DMS114 treated with DMSO at 0.1 percent for 48 hours (cell line): ENCODE measurements around the gene SYNE1.
"Not testable (repeated sequence)": the region's sequence is repeated elsewhere in the genome, so short reads cannot be mapped to it uniquely, and the experiment has no call there.

Source experiments
- DNase-seq: peaks from one replicate; lab custom pipeline; 2025; ENCODE audit not compliant: unreplicated experiment; lab: John Stamatoyannopoulos, UW

The SYNE1 gene

DNA sequence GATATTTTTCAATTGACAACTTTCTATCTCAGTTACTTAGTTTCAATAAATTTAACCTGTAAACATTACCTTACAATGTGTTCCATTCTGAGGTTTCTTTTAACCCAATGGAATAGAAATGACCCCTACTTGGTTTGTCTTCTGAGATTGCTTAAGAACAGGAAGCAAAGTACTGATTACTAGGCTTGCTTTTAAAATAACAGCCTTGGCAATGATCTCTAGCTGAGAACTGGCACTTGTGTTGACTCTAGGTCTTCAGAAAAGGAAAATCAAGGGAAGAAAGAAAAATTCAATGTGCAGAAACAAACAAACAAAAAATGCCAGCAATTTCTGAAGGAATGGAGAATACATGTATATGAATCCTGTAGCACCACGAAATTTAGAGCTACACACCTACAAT is 66.1 kb downstream of the SYNE1 start:
- DNase-seq = no peak

DNA sequence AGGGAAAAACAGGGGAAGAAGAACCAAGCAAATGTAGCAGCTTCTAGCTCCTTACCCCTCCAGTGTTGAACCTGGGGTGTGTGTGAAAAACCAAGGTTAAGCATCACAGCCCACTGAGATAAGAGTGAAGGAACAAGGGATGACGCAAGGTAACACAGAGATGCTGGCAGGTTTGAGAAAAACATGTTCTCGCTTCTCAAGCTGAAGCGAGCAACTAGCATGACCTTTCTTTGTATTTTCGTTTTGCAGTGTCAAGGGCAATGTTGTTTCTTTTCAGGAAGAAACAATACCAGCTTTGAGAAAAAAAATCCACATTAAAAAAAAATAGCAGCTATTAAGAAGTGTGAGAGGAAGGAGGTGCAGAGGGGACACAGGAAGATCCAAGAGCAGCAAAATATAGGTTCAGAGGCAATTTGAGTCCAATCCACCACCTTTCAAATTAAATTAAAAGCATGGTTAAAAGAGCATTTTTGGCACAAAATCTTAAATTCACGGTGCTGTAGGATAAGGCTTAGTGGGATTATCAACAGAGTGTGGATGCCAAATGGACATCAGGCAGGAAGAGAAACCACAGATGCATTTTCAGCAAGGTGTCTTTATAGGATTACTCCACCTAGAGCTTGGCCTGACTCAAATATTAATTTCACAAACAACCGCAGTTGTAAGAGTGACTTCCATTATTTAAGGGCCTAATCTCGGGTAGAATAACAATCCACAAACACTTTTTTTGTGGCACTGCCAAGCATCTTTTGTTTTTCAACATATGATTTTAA is 70.9 kb downstream of the SYNE1 start:
- DNase-seq = no peak

- DNase-seq = no peak
Measured at GRCh38 chr6:152563177-152563576, 74.0 kb downstream of the SYNE1 start.

GRCh38 chr6:152558798-152559197 is 78.4 kb downstream of the SYNE1 start:
- DNase-seq = not testable (repeated sequence)

- no peak for DNase-seq
Measured at GRCh38 chr6:152557502-152557901, 79.7 kb downstream of the SYNE1 start.

DNA sequence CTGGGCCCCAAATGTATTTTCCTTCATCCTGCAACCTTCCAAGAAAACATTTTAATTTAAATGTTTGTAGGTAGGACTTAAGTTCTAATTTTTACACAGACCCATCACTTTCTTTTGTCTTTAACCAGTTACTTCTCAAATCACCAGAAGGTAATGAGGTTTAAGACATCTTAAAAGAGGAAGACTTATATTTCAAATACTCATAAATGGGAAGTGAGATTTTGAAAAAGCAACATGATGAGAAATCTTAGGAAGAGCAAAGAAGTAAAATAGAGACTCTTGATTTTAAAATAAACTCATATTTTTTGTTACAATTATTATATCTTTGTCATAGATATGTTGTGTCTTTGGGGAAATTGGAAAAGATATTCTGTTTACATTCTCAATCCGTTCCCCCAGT is 82.3 kb downstream of the SYNE1 start:
- no peak for DNase-seq

GRCh38 chr6:152552616-152553209 is 84.4 kb downstream of the SYNE1 start:
- peak; percentile 26 for DNase-seq

- no peak for DNase-seq
Measured at GRCh38 chr6:152543519-152543918, 93.6 kb downstream of the SYNE1 start.

DNA sequence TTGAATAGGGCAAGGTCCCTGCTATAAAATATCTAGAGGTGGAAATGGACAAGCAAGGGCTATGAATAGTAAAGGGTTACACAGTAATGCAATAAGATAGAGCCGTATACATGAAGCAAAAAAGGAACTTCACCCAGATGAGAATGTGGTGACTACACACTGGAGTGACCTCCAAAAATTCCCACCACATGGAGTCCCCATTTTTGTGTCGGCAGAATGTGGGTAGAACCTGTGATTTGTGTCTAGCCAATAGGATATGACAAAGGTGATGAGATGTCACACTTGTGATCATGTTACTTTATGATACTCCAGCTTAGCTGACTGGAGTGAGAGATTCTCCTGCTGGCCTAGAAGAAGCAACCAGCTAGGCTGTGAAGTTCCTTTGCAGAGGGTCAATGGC is 96.8 kb downstream of the SYNE1 start:
- no peak for DNase-seq

DNA sequence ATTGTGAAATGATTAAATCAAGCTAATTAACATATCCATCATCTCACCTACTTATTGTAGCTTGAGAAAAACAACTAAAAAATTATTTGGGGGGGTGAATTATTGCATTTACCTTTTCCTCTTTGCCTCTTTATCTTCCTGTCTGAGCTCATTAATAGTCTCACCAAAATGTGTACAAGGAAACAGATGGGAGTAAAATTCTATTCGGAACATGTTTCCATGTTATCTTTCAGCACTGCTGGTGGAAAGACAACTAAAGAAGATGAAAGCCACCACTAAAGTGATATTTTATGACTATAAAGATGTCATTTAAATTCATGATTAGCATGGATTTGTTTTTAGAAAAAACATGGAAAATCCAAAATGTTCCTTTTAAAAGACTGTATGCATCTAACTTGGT is 102.6 kb downstream of the SYNE1 start:
- no peak for DNase-seq

DNA sequence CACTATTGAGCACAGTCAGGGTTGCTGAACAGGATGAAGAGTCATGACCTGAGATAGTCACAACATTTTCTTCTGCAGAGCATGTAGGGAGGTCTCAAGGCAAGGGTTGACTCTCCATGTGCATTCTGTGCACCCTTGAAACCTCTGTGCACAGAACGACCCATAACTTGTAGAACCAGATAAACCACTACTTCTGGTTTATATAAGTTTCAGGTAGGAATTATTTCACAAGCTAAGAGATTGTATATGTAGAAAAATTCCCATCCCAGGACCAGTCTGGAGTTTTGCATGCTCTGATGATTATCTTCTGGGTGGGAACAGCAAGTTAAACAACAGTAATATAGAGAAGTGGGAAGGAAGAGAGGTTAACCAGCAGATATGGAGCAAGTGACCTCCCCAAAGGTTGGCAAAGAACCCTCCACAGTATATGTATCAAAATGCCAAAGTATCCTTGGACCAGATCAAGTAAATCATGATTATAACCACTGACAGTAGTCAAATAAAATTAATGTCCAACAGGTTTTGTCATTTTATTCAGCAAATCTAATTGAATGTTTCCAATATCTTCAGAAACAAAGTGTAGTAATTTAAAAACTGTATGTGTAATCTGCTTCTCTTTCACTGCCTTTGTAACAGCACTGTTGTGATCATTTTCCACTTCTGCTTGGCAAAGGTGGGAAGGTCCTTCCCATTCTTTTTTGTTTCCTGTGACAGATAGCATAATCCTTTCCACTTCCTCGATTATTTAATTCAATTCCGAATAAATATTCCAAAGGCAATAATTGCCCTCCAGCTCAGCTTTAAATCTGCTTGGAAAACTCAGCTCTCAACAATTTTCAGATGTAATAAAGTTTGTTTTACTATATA is 104.4 kb downstream of the SYNE1 start:
- no peak for DNase-seq

GRCh38 chr6:152531659-152532058 is 105.5 kb downstream of the SYNE1 start:
- no peak for DNase-seq

DNA sequence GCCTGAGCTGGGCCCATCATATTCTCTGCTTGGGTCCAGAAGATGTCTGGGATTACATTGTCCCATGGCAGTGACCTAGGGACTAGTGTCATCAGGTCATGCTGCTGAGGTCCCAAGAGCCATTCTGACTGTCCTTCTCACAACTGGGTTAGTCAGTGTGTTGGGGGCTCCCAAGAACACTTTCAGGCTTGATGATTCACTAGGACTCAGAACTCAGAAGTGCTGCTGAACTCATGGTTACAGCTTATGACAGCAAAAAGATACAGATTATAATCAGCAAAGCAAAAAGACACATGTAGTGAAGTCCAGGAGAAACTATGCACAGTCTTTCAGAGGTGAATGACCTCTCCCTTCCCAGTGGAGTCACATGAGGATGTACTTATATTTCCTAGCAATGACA is 107.8 kb downstream of the SYNE1 start:
- DNase-seq = no peak

- DNase-seq = not testable (repeated sequence)
Measured at GRCh38 chr6:152514120-152514519, 123.0 kb downstream of the SYNE1 start.

- no peak for DNase-seq
Measured at GRCh38 chr6:152509916-152510315, 127.2 kb downstream of the SYNE1 start.

DNA sequence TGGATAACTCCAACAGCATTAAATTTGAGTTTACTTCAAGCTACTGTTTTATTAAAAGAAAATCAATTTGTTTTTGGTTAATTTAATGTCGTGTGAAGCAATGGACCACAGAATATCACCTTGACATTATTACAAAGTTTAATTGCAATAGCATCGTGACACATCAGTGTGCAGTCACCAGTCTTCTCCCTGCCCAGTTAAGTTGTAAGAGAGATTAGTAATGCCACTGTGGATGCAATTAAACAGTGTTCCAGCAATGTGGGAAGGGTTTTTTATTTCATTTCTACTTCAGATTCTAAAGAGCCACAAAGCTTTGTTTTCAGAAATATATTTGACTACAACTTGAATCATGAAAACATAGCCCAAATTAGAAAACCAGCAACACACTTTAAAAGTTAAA is 128.7 kb downstream of the SYNE1 start:
- no peak for DNase-seq

DNA sequence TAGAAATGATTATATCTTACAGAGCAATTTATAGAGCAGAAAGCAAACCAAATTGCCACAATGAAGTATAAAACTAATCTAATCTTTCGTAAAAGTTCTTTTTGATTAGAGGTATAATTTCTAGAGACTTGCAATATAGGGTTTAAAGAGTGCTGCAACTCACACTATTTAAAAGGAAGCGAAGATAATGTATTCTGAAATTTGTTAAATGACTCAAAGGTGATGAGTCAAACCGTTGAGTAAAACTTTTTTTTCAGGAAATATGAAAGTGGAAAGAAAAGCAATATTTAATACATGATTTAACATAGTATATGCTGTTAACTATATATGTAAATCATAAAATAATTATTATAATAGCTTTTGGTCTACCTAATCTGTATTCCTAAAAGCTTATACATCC is 133.6 kb downstream of the SYNE1 start:
- no peak for DNase-seq

DNA sequence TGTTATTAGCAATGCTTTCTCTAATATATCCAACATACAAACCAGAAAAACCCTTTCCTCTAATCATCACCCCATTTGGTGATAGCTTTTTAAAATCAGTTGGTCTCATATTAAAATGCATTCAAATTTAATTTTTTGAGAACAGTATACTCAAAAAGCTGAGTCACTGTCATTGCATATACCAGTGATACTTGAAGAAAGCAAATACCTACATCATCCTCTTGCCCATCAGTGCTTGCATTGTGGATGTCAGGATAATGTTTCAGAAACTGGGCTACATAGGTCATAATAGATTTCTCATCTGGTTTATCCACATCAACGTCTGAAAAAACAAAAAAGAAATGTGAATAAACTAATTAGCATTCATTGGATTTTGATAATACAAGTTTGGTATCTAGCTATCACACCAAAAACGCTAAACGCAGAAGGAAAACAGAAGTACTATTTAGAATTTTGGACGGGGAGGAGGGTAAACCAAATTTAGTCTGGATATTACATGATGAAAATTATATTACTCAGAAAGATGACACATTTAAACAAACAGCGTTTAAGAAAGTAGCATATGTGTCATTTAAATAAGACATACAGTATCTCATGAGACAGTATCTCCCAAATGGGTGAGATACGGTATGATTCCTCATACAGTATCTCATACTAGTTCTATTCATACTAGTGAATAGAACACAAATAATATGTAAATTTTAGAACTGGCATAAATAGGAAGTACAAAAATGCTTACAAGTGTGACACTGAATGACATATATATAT is 134.6 kb downstream of the SYNE1 start:
- no peak for DNase-seq

DNA sequence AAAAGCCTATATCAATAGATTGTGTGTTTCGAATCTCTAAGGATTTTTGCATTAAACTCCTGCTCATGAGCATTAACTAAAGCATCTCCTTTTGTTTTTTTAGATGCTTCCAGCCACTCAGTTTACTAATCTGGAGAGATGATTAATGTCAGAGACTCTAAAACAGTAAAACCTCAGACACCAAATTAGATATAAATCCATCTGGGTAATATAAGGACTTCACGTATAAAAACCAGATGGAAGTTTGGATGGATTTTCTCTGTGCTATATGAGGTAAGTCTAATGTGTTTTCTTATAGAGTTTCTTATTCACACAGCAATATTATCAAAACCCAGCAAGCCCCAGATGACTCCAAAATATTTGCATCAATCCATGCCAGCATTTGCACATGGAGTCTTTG is 137.2 kb downstream of the SYNE1 start:
- DNase-seq = no peak

DNA sequence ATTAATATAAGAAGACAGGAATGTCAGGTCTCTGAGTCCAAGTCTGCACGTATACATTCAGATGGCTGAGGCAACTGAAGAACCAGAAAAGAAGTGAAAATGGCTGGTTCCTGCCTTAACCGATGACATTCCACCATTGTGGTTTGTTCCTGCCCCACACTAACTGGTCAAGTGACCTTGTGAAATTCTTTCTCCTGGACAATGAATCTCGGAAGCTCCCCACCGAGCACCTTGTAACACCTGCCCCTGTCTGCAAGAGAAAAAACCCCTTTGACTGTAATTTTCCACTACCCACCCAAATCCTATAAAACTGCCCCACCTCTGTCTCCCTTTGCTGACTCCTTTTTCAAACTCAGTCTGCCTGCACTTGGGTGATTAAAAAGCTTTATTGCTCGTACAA is 140.4 kb downstream of the SYNE1 start:
- no peak for DNase-seq

DNA sequence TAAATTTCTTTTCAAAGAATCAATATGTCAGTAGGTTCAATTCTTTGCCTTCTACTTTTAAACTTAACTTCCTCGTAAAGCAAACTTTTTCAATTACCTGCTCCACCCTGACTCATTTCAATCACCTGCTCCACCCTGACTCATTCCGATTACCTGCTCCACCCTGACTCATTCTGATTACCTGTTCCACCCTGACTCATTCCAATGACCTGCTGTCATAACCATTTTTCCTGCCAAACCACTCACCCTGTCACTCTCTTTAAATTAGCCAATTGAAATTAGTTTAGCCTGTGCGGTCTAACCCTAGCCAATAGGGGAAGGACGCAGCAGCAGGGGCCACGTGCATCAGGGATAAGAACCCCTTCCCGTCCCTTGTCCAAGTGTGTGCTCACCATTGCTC is 141.7 kb downstream of the SYNE1 start:
- DNase-seq = not testable (repeated sequence)
